GM12865 (cell line): ENCODE measurements around the gene PLXNA1.

ENCODE experiments used
- DNase-seq: peaks from one replicate; pipeline ENCODE4 v3.0.0; 2010; ENCODE audit warnings: low read depth
- H3K4me3 ChIP-seq: 2 replicates; pipeline ENCODE4 v1.5.1; 2011; ENCODE audit warnings: mild to moderate bottlenecking, low read depth, low read length, control low read depth
- CTCF ChIP-seq: IDR thresholded peaks from 2 replicates; pipeline ENCODE4 v1.5.1; 2011; ENCODE audit warnings: low read length, control low read depth, low read depth, inconsistent platforms; ENCODE audit not compliant: insufficient read depth; ENCODE audit errors: missing control alignments

PLXNA1 gene

GRCh38 chr3:126952261-126952982 lies 30.5 kb upstream of the PLXNA1 start:
- no peak for DNase-seq
- no peak for TF ChIP-seq CTCF
- H3K4me3 ChIP-seq = no peak overlapping the region

- no peak for TF ChIP-seq CTCF
- H3K4me3 ChIP-seq = no peak overlapping the region
- no peak for DNase-seq
Observed at GRCh38 chr3:126952983-126953660, 29.8 kb upstream of the PLXNA1 start.

GRCh38 chr3:126954141-126954842 lies 28.6 kb upstream of the PLXNA1 start:
- TF ChIP-seq CTCF = no peak
- H3K4me3 ChIP-seq = no peak overlapping the region
- peak; percentile 44 for DNase-seq

- no peak overlapping the region for H3K4me3 ChIP-seq
- no peak for TF ChIP-seq CTCF
- peak; percentile 72 for DNase-seq
Observed at GRCh38 chr3:126955004-126955790, 27.7 kb upstream of the PLXNA1 start.

GRCh38 chr3:126956361-126956760 lies 26.6 kb upstream of the PLXNA1 start:
- TF ChIP-seq CTCF = no peak

GRCh38 chr3:126956866-126957650 lies 25.9 kb upstream of the PLXNA1 start:
- no peak overlapping the region for H3K4me3 ChIP-seq
- TF ChIP-seq CTCF = no peak
- no peak for DNase-seq

More at GRCh38 chr3:126956361-126956760, 26.6 kb upstream of the PLXNA1 start:
- DNase-seq = no peak
- no peak overlapping the region for H3K4me3 ChIP-seq
